IMR-90 (cell line): Measurements from ENCODE around the gene MTCL1. TPM values are rescaled to one million over a fixed set of nuclear protein-coding genes. Genes with fewer than 3 reads are reported as not detected.

Experiments
- ATAC-seq: fragments of 200-7000 bp; cut with Tn5 transposase; 2 replicates; pipeline ENCODE4 v1.9.1; 2020; ENCODE audit warnings: low read depth, mild to moderate bottlenecking, moderate library complexity
- BruUV-seq: library from RNA; stranded (reverse); fragments of 400-500 nt; replicated peaks from 2 replicates; lab custom pipeline; 2021; lab: Mats Ljungman, UMichigan
- CTCF ChIA-PET: fragments of 300-600 bp; formaldehyde crosslinking; extraction: SDS; loops from one replicate; lab custom pipeline; 2021; ENCODE audit warnings: antibody characterized with exemption; lab: Yijun Ruan, JAX
- POLR2A ChIA-PET: fragments of 300-600 bp; sonication (Branson Sonifier 250); formaldehyde crosslinking; loops from one replicate; lab custom pipeline; 2022; ENCODE audit warnings: antibody characterized with exemption; ENCODE audit not compliant: unreplicated experiment; lab: Charles Lee
- DNase-seq: peaks from one replicate; pipeline ENCODE4 v3.0.0; 2013
- H2AFZ ChIP-seq: replicated peaks from 2 replicates; pipeline ENCODE3; 2013; ENCODE audit warnings: low read length, mild to moderate bottlenecking; ENCODE audit not compliant: poor library complexity
- H2AK5ac ChIP-seq: 2 replicates; pipeline ENCODE4 v1.6.1; 2013; ENCODE audit warnings: low read depth, low read length, inconsistent platforms
- H2AK9ac ChIP-seq: replicated peaks from 2 replicates; pipeline ENCODE3; 2013; ENCODE audit warnings: mild to moderate bottlenecking, low read depth, low read length, moderate library complexity; ENCODE audit not compliant: poor library complexity
- H2BK120ac ChIP-seq: 2 replicates; pipeline ENCODE4 v1.6.1; 2013; ENCODE audit warnings: low read depth, low read length, inconsistent platforms
- H2BK15ac ChIP-seq: 3 replicates; pipeline ENCODE4 v1.6.1; 2013; ENCODE audit warnings: low read depth, low read length, inconsistent platforms
- H2BK20ac ChIP-seq: 2 replicates; pipeline ENCODE4 v1.6.1; 2013; ENCODE audit warnings: low read depth, mild to moderate bottlenecking, inconsistent platforms, low read length, moderate library complexity
- H2BK5ac ChIP-seq: 2 replicates; pipeline ENCODE4 v1.6.1; 2013; ENCODE audit warnings: mild to moderate bottlenecking, low read depth, low read length, inconsistent platforms; ENCODE audit not compliant: poor library complexity, severe bottlenecking
- H3K14ac ChIP-seq: replicated peaks from 2 replicates; pipeline ENCODE4 v1.6.1; 2013; ENCODE audit warnings: low read depth, low read length, inconsistent platforms
- H3K18ac ChIP-seq: 2 replicates; pipeline ENCODE4 v1.6.1; 2013; ENCODE audit warnings: low read depth, low read length, control low read depth
- H3K23ac ChIP-seq: 2 replicates; pipeline ENCODE4 v1.6.1; 2013; ENCODE audit warnings: low read depth, low read length, inconsistent platforms
- H3K27ac ChIP-seq: 2 replicates; pipeline ENCODE4 v1.5.1; 2013; ENCODE audit warnings: mild to moderate bottlenecking, control low read depth, low read length; ENCODE audit not compliant: insufficient read depth
- H3K27me3 ChIP-seq: 2 replicates; pipeline ENCODE4 v1.6.1; 2013; ENCODE audit warnings: low read length; ENCODE audit not compliant: control insufficient read depth, insufficient read depth
- H3K36me3 ChIP-seq: 2 replicates; pipeline ENCODE4 v1.6.1; 2013; ENCODE audit warnings: low read length, mixed read lengths; ENCODE audit not compliant: control insufficient read depth, insufficient read depth
- H3K4ac ChIP-seq: 2 replicates; pipeline ENCODE4 v1.6.1; 2013; ENCODE audit warnings: low read depth, low read length, inconsistent platforms
- H3K4me1 ChIP-seq: 2 replicates; pipeline ENCODE4 v1.6.1; 2013; ENCODE audit warnings: low read length, mixed read lengths; ENCODE audit not compliant: control insufficient read depth, insufficient read depth
- H3K4me2 ChIP-seq: 2 replicates; pipeline ENCODE4 v1.6.1; 2013; ENCODE audit warnings: low read depth, mild to moderate bottlenecking, control low read depth, low read length, moderate library complexity
- H3K4me3 ChIP-seq: 2 replicates; pipeline ENCODE4 v1.5.1; 2013; ENCODE audit warnings: low read depth, mild to moderate bottlenecking, control low read depth, low read length, moderate library complexity; ENCODE audit not compliant: insufficient read depth
- H3K56ac ChIP-seq: 2 replicates; pipeline ENCODE4 v1.6.1; 2013; ENCODE audit warnings: low read length, inconsistent platforms; ENCODE audit not compliant: insufficient read depth; ENCODE audit errors: extremely low read depth
- H3K79me1 ChIP-seq, 2 experiments: 2 replicates each; pipeline ENCODE4 v1.6.1; 2013; ENCODE audit warnings: low read length in 2 of 2, inconsistent platforms in 1 of 2, low read depth in 1 of 2
- H3K9ac ChIP-seq: 2 replicates; pipeline ENCODE4 v1.6.1; 2013; ENCODE audit warnings: low read depth, low read length, control low read depth
- H3K9me1 ChIP-seq: 2 replicates; pipeline ENCODE4 v1.6.1; 2013; ENCODE audit warnings: low read length, inconsistent platforms; ENCODE audit not compliant: insufficient read depth
- H3K9me3 ChIP-seq: 2 replicates; pipeline ENCODE4 v1.6.1; 2013; ENCODE audit warnings: low read length; ENCODE audit not compliant: control insufficient read depth, insufficient read depth
- H4K20me1 ChIP-seq: 2 replicates; pipeline ENCODE4 v1.6.1; 2013; ENCODE audit warnings: low read length, inconsistent platforms; ENCODE audit not compliant: insufficient read depth
- H4K5ac ChIP-seq: 2 replicates; pipeline ENCODE4 v1.6.1; 2013; ENCODE audit warnings: mild to moderate bottlenecking, low read depth, low read length, control low read depth
- H4K8ac ChIP-seq, 2 experiments: 2 replicates each; pipeline ENCODE4 v1.6.1; 2013; ENCODE audit warnings: low read depth in 2 of 2, low read length in 2 of 2, control low read depth in 1 of 2, inconsistent platforms in 1 of 2
- H4K91ac ChIP-seq: 2 replicates; pipeline ENCODE4 v1.6.1; 2013; ENCODE audit warnings: low read depth, low read length, inconsistent platforms; ENCODE audit not compliant: insufficient read depth
- CEBPB ChIP-seq: IDR thresholded peaks from 2 replicates; pipeline ENCODE4 v1.6.1; 2012; ENCODE audit warnings: low read depth, low read length, improper control_type of control experiment
- MXI1 ChIP-seq: IDR thresholded peaks from 2 replicates; pipeline ENCODE4 v1.6.1; 2012; ENCODE audit warnings: low read depth, mild to moderate bottlenecking, low read length, moderate library complexity, borderline replicate concordance
- NFE2L2 ChIP-seq: fragments of 150-350 bp; IDR thresholded peaks from 2 replicates; pipeline ENCODE4 v1.6.1; 2016; ENCODE audit warnings: low read depth, mild to moderate bottlenecking, low read length
- WGBS, 2 experiments: methylation state at CpG; one replicate each; pipeline versions ENCODE4 v1.1.5 to v1.1.7; 2013; ENCODE audit warnings: missing lambda C conversion rate in 2 of 2; ENCODE audit not compliant: insufficient read length in 1 of 2; ENCODE audit errors: extremely low coverage in 2 of 2; 5-methylcytosine and 5-hydroxymethylcytosine counted together
- dilution Hi-C: fragments of 300-500 bp; cut with HindIII; formaldehyde crosslinking; loops from one replicate; pipeline ENCODE4 v1.14.3; 2018; ENCODE audit warnings: low sequenced_read_pairs; ENCODE audit not compliant: unreplicated experiment
- in situ Hi-C: fragments of 300-500 bp; cut with MboI; formaldehyde crosslinking; loops from 3 replicates; pipeline ENCODE4 v1.14.3; 2019; ENCODE audit warnings: low sequenced_read_pairs, inconsistent platforms, mixed read lengths
- intact Hi-C: fragments of 100-400 bp; cut with micrococcal nuclease; formaldehyde crosslinking; loops from 2 replicates; pipeline ENCODE4 v1.10.0; 2022
- polyA plus RNA-seq, 3 experiments: library from polyadenylated mRNA; depleted of rRNA; stranded (reverse); fragments of >200 nt; gene quantifications; 2 replicates each; pipeline ENCODE4 v1.2.3, GENCODE V29; 2012; ENCODE audit warnings: low replicate concordance in 1 of 3
- total RNA-seq: library from RNA; depleted of rRNA; stranded (reverse); fragments of >200 nt; gene quantifications from 2 replicates; pipeline ENCODE4 v1.2.3, GENCODE V29; 2012
- TF ChIP-seq, protein P1 (sequence below): fragments of 150-350 bp; IDR thresholded peaks from 2 replicates; pipeline ENCODE4 v1.6.1; 2016; ENCODE audit warnings: low read depth, mild to moderate bottlenecking, low read length, moderate library complexity, borderline replicate concordance

Gene MTCL1
- total and polyA plus RNA-seq, 2 of the 4 experiments (the other 2 are of a cell fraction) = 29.0 to 45.3 TPM

- H3K9ac ChIP-seq = no peak overlapping the region
- no peak overlapping the region for H4K5ac ChIP-seq
- H3K4me2 ChIP-seq = no peak overlapping the region
- no peaks in the 10 kb centered on the region for H3K79me1 ChIP-seq
- H2BK120ac ChIP-seq = no peak overlapping the region
- DNase-seq (no peak), ATAC-seq (no peak)
- in situ Hi-C loops (no loop called here), intact Hi-C loops (no loop called here), dilution Hi-C loops (no loop called here)
- H2BK15ac ChIP-seq = no peak overlapping the region
- H3K4me3 ChIP-seq = no peak overlapping the region
- H3K4ac ChIP-seq = no peak overlapping the region
- no peaks in the 10 kb centered on the region for H4K20me1 ChIP-seq
- H3K27ac ChIP-seq = no peak overlapping the region
- H2AK5ac ChIP-seq = no peak overlapping the region
- no peak overlapping the region for H3K14ac ChIP-seq
- no peak overlapping the region for H4K8ac ChIP-seq
- H3K36me3 ChIP-seq = no peaks in the 10 kb centered on the region
- no TSS peak for BruUV-seq
- no peak overlapping the region for H3K23ac ChIP-seq
- no CpG with 5 or more reads among the region's 4 CpGs for WGBS, 2 experiments
- H3K27me3 ChIP-seq = no peaks in the 10 kb centered on the region
- no peak overlapping the region for H2BK20ac ChIP-seq
- H2AFZ ChIP-seq = no peak overlapping the region
- CTCF ChIA-PET = no interaction called here
- no peaks in the 10 kb centered on the region for H3K9me3 ChIP-seq
- H3K4me1 ChIP-seq = no peaks in the 10 kb centered on the region
- no peak overlapping the region for H2BK5ac ChIP-seq
- POLR2A ChIA-PET = no interaction called here
- H2AK9ac ChIP-seq = no peak overlapping the region
- no peak overlapping the region for H3K56ac ChIP-seq
- H3K9me1 ChIP-seq = peaks cover 6% of the 10 kb centered on the region; the same call in 1 of the 2 replicates
- no peak overlapping the region for H3K18ac ChIP-seq
- TF ChIP-seq, protein P1, sequence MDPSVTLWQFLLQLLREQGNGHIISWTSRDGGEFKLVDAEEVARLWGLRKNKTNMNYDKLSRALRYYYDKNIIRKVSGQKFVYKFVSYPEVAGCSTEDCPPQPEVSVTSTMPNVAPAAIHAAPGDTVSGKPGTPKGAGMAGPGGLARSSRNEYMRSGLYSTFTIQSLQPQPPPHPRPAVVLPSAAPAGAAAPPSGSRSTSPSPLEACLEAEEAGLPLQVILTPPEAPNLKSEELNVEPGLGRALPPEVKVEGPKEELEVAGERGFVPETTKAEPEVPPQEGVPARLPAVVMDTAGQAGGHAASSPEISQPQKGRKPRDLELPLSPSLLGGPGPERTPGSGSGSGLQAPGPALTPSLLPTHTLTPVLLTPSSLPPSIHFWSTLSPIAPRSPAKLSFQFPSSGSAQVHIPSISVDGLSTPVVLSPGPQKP = no peak
- TF ChIP-seq MXI1 (no peak), NFE2L2 (no peak), CEBPB (no peak)
- H4K91ac ChIP-seq = no peak overlapping the region
Observed at GRCh38 chr18:8865934-8866333, 160.6 kb downstream of the MTCL1 start.
